NCI-H2029 treated with DMSO at 0.1 percent for 48 hours (cell line): Measurements from ENCODE around the gene ZNF319.

ENCODE experiments used
- DNase-seq: peaks from one replicate; lab custom pipeline; 2025; lab: John Stamatoyannopoulos, UW

Gene ZNF319

GRCh38 chr16:58037365-58038057, 37.0 kb upstream of the ZNF319 start:
- DNase-seq, result no peak

- no peak for DNase-seq
Observed at GRCh38 chr16:58036943-58037342, 36.5 kb upstream of the ZNF319 start.

GRCh38 chr16:58035356-58036170, 35.1 kb upstream of the ZNF319 start:
- no peak for DNase-seq

- no peak for DNase-seq
Observed at GRCh38 chr16:58034774-58035173, 34.3 kb upstream of the ZNF319 start.

- no peak for DNase-seq
Observed at GRCh38 chr16:58034128-58034685, 33.7 kb upstream of the ZNF319 start.

- no peak for DNase-seq
Observed at GRCh38 chr16:58032710-58033293, 32.3 kb upstream of the ZNF319 start.

- DNase-seq, result no peak
Observed at GRCh38 chr16:58031016-58031800, 30.7 kb upstream of the ZNF319 start.

- no peak for DNase-seq
Observed at GRCh38 chr16:58030136-58030840, 29.8 kb upstream of the ZNF319 start.

GRCh38 chr16:58029410-58029809, 28.9 kb upstream of the ZNF319 start:
- no peak for DNase-seq

GRCh38 chr16:58028541-58029070, 28.1 kb upstream of the ZNF319 start:
- DNase-seq, result no peak

- no peak for DNase-seq
Observed at GRCh38 chr16:58027916-58028455, 27.5 kb upstream of the ZNF319 start.

- no peak for DNase-seq
Observed at GRCh38 chr16:58027161-58027915, 26.9 kb upstream of the ZNF319 start.

GRCh38 chr16:58026705-58027160, 26.3 kb upstream of the ZNF319 start:
- no peak for DNase-seq

GRCh38 chr16:58026139-58026704, 25.8 kb upstream of the ZNF319 start:
- no peak for DNase-seq

GRCh38 chr16:58025351-58026138, 25.1 kb upstream of the ZNF319 start, which contains the start of gene MMP15:
TSS of gene MMP15 (plus strand) at chr16:58025754. CDS start at chr16:58026351, 597 bp downstream.
- DNase-seq, result no peak

GRCh38 chr16:58024486-58025350, 24.2 kb upstream of the ZNF319 start:
- no peak for DNase-seq

- peak; percentile 71 for DNase-seq
Observed at GRCh38 chr16:58022601-58023371, 22.3 kb upstream of the ZNF319 start.
